Measurements from ENCODE around the gene OSR1. TPM values are rescaled to one million over a fixed set of nuclear protein-coding genes. Genes with fewer than 3 reads are reported as not detected.

OSR1 gene
- total RNA-seq, 1 donor from 2014 or later = not detected

DNA sequence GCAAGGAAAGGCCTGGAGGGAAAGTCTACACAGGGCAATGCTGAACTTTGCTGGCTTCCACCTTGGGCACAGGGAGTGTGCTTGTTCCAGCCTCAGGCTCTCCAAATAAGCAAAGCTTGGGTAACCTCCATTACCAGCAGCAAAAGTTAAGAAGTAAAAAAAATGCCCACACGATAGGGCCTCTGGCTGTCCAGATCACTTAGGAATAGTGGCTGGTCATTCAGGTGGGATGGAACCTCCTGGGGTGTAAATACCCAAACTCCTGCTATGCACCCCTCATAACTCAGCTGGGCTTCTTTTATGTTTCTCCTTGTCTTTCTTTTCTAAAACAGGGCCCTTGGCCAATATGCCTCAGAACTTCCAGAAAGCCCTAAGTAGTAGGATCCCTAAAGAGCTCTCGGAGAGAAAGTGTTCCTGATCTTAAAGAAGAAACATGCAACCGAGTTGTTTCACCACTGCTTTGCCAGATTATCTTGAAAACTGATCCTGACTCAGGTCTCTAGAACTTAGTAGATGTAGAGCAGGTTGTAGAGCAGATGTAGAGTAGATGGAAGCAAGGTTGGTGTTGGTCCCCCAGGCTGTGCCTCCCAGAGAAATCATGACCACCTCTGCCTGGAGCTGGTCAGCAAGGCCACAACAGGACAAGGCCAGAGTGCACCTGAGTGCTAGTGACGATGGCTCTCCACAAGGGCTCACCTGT is 2.0 kb upstream of the OSR1 start:
- CTCF ChIA-PET = interaction anchor here (1.8 kb wide), 1 partner anchor 839 kb away, joined by 10 read pairs; no protein-coding TSS in a partner anchor
- DNase-seq (no peak), ATAC-seq (ENCODE audit: low read depth) (no peak)
- peaks cover 60% of the 10 kb centered on the region for H3K4me1 Mint-ChIP-seq
- H3K27me3 Mint-ChIP-seq = peaks cover 45% of the 10 kb centered on the region
- intact Hi-C loops (cut with micrococcal nuclease) = loop anchor here (5.0 to 10.0 kb wide), 4 partner anchors 502 to 1307 kb away; partner anchors contain the start of genes GDF7 and RHOB
- TF ChIP-seq CTCF (IDR thresholded peaks at IDR 0.05) = no peak
- POLR2A ChIA-PET = interaction anchor here (2.9 kb wide), 1 partner anchor 12 kb away, joined by 15 read pairs; no protein-coding TSS in a partner anchor
- peaks cover 6% of the 10 kb centered on the region for H3K36me3 Mint-ChIP-seq (ENCODE audit: low read depth)
- H3K27ac Mint-ChIP-seq = no peak overlapping the region
- no peaks in the 10 kb centered on the region for H3K9me3 Mint-ChIP-seq
- H3K4me3 Mint-ChIP-seq = peak overlapping the region; percentile 86

DNA sequence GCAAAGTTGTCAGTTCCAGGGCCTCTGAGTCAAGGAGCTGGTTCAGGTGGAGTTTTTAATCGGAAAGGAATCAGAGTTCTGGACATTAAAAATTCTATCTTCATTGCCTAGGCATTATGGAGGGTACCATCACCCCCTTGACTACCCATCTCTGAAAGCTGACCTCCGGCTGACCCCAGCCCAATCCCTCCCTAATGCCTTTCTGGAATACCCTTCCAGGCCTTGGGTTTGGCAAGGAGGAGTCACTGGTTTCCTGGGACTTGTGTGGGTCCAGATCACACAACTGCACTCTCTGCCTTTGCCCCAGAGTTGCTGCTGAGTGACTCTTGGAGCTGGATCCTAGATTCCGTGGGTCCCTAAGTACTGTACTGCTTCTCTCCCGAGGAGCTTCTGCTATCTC is 1.0 kb upstream of the OSR1 start:
- Mint-ChIP-seq H3K27me3 (peaks cover 55% of the 10 kb centered on the region), H3K36me3 (ENCODE audit: low read depth) (peaks cover 6% of the 10 kb centered on the region), H3K27ac (no peak overlapping the region), H3K9me3 (no peaks in the 10 kb centered on the region), H3K4me1 (peaks cover 60% of the 10 kb centered on the region), H3K4me3 (no peak overlapping the region)
- no peak for ATAC-seq (ENCODE audit: low read depth)
- ChIA-PET CTCF (no interaction called here), POLR2A (interaction anchor here (2.6 to 2.9 kb wide), 2 partner anchors 11 to 12 kb away, joined by 11 to 15 read pairs; no protein-coding TSS in a partner anchor)
- DNase-seq = no peak
- intact Hi-C loops (cut with micrococcal nuclease) = no loop called here
- no peak for TF ChIP-seq CTCF (IDR thresholded peaks at IDR 0.05)

DNA sequence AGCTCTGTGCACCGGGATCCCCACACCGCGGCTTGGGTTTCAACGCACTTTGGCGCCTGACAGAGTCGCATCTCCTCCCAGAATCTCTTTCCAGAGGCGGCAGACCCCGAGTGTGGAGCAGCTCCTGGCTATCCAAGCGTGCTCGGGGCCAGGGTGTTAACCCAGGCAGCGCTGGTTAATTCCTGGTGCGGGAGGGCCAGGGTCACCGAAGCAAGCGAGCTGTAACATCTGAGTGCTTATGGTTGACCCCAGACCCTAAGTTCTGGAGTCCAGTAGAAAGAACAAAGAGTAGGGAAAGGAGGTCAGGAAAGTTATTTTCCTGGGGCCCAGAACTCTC is 566 bp upstream of the OSR1 start:
- CTCF ChIA-PET = no interaction called here
- POLR2A ChIA-PET = interaction anchor here (2.6 kb wide), 1 partner anchor 11 kb away, joined by 11 read pairs; no protein-coding TSS in a partner anchor
- TF ChIP-seq CTCF (IDR thresholded peaks at IDR 0.05) = no peak
- Mint-ChIP-seq H3K4me1 (peaks cover 60% of the 10 kb centered on the region), H3K4me3 (peak overlapping the region; percentile 63), H3K9me3 (no peaks in the 10 kb centered on the region), H3K36me3 (ENCODE audit: low read depth) (peaks cover 6% of the 10 kb centered on the region), H3K27me3 (peaks cover 59% of the 10 kb centered on the region), H3K27ac (no peak overlapping the region)
- no peak for DNase-seq
- no peak for ATAC-seq (ENCODE audit: low read depth)
- intact Hi-C loops (cut with micrococcal nuclease) = no loop called here

GRCh38 chr2:19357402-19358241 is 801 bp downstream of the OSR1 start:
- no peak for ATAC-seq (ENCODE audit: low read depth)
- CTCF ChIA-PET = no interaction called here
- no peak for DNase-seq
- H3K4me1 Mint-ChIP-seq = peaks cover 52% of the 10 kb centered on the region
- no peak for TF ChIP-seq CTCF (IDR thresholded peaks at IDR 0.05)
- H3K9me3 Mint-ChIP-seq = no peaks in the 10 kb centered on the region
- peaks cover 71% of the 10 kb centered on the region for H3K27me3 Mint-ChIP-seq
- H3K27ac Mint-ChIP-seq = no peak overlapping the region
- intact Hi-C loops (cut with micrococcal nuclease) = no loop called here
- H3K4me3 Mint-ChIP-seq = peak overlapping the region; percentile 64
- POLR2A ChIA-PET = interaction anchor here (2.6 kb wide), 1 partner anchor 10 kb away, joined by 11 read pairs; no protein-coding TSS in a partner anchor
- H3K36me3 Mint-ChIP-seq (ENCODE audit: low read depth) = peaks cover 2% of the 10 kb centered on the region
